ENCODE measurements around the gene CNR1. TPM values are rescaled to one million over a fixed set of nuclear protein-coding genes. Genes with fewer than 3 reads are reported as not detected.

Gene CNR1
- total RNA-seq, 4 donors from 2014 or later: 6.4 to 16.1 (median 9.5) TPM

GRCh38 chr6:88184921-88185320 lies 18.8 kb upstream of the CNR1 start:
- WGBS, 2 donors (ENCODE audit: low coverage in 1 of 2): 84 to 93% methylated on average over 3 to 4 of the region's 4 CpGs
- in situ Hi-C loops (cut with MboI; ENCODE audit: low pct_ligation_motif_present in 1 of 4, low pct_unique_long_range_greater_than_20kb in 1 of 4, low sequenced_read_pairs in 3 of 4) (no loop called here), intact Hi-C loops (cut with DNase I; ENCODE audit: low total_unique reads) (no loop called here)
- H3K9me3 ChIP-seq: no peaks in the 10 kb centered on the region
- H3K4me3 ChIP-seq: no peak overlapping the region
- no peaks in the 10 kb centered on the region for H3K4me1 ChIP-seq
- no peak for TF ChIP-seq CTCF (IDR thresholded peaks at IDR 0.05)
- TF ChIP-seq POLR2AphosphoS5 (IDR thresholded peaks at IDR 0.05): no peak
- TF ChIP-seq POLR2A (IDR thresholded peaks at IDR 0.05): no peak
- TF ChIP-seq EP300 (IDR thresholded peaks at IDR 0.05; ENCODE audit: low read depth): no peak
- H3K36me3 ChIP-seq: no peaks in the 10 kb centered on the region
- H3K27me3 ChIP-seq: no peaks in the 10 kb centered on the region
- no peak overlapping the region for H3K27ac ChIP-seq
- no peak for DNase-seq

GRCh38 chr6:88183471-88183870 lies 17.3 kb upstream of the CNR1 start:
- Histone ChIP-seq H3K4me1 (no peaks in the 10 kb centered on the region), H3K27me3 (no peaks in the 10 kb centered on the region), H3K4me3 (no peak overlapping the region), H3K9me3 (no peaks in the 10 kb centered on the region), H3K36me3 (no peaks in the 10 kb centered on the region), H3K27ac (no peak overlapping the region)
- no peak for DNase-seq
- TF ChIP-seq EP300 (IDR thresholded peaks at IDR 0.05; ENCODE audit: low read depth): no peak
- no peak for TF ChIP-seq POLR2A (IDR thresholded peaks at IDR 0.05)
- no peak for TF ChIP-seq POLR2AphosphoS5 (IDR thresholded peaks at IDR 0.05)
- WGBS, 2 donors (ENCODE audit: low coverage in 1 of 2): 71 to 84% methylated on average over 1 to 2 of the region's 2 CpGs
- intact Hi-C loops (cut with DNase I; ENCODE audit: low total_unique reads) (no loop called here), in situ Hi-C loops (cut with MboI; ENCODE audit: low pct_ligation_motif_present in 1 of 4, low pct_unique_long_range_greater_than_20kb in 1 of 4, low sequenced_read_pairs in 3 of 4) (no loop called here)

GRCh38 chr6:88179692-88180091 lies 13.5 kb upstream of the CNR1 start:
- Histone ChIP-seq H3K27me3 (no peaks in the 10 kb centered on the region), H3K27ac (no peak overlapping the region), H3K9me3 (no peaks in the 10 kb centered on the region), H3K4me3 (no peak overlapping the region), H3K4me1 (no peaks in the 10 kb centered on the region), H3K36me3 (no peaks in the 10 kb centered on the region)
- intact Hi-C loops (cut with DNase I; ENCODE audit: low total_unique reads) (no loop called here), in situ Hi-C loops (cut with MboI; ENCODE audit: low pct_ligation_motif_present in 1 of 4, low pct_unique_long_range_greater_than_20kb in 1 of 4, low sequenced_read_pairs in 3 of 4) (no loop called here)
- no peak for TF ChIP-seq EP300 (IDR thresholded peaks at IDR 0.05; ENCODE audit: low read depth)
- TF ChIP-seq POLR2AphosphoS5 (IDR thresholded peaks at IDR 0.05): no peak
- TF ChIP-seq CTCF (IDR thresholded peaks at IDR 0.05): no peak
- TF ChIP-seq POLR2A (IDR thresholded peaks at IDR 0.05): no peak
- no peak for DNase-seq
- WGBS, 2 donors (ENCODE audit: low coverage in 1 of 2): 12% methylated on average over 1 of the region's 1 CpG; no CpG with 5 or more reads in 1 of the 2 donors

- no peaks in the 10 kb centered on the region for H3K36me3 ChIP-seq
- no peak overlapping the region for H3K27ac ChIP-seq
- H3K27me3 ChIP-seq: no peaks in the 10 kb centered on the region
- TF ChIP-seq POLR2AphosphoS5 (IDR thresholded peaks at IDR 0.05): no peak
- no peak for TF ChIP-seq EP300 (IDR thresholded peaks at IDR 0.05; ENCODE audit: low read depth)
- no peak for TF ChIP-seq CTCF (IDR thresholded peaks at IDR 0.05)
- TF ChIP-seq POLR2A (IDR thresholded peaks at IDR 0.05): no peak
- in situ Hi-C loops (cut with MboI; ENCODE audit: low pct_ligation_motif_present in 1 of 4, low pct_unique_long_range_greater_than_20kb in 1 of 4, low sequenced_read_pairs in 3 of 4): no loop called here
- H3K4me3 ChIP-seq: no peak overlapping the region
- no peaks in the 10 kb centered on the region for H3K9me3 ChIP-seq
- DNase-seq: no peak
- WGBS, 2 donors (ENCODE audit: low coverage in 1 of 2): 29 to 63% methylated on average over 3 of the region's 3 CpGs
- H3K4me1 ChIP-seq: no peaks in the 10 kb centered on the region
- intact Hi-C loops (cut with DNase I; ENCODE audit: low total_unique reads): no loop called here
These were observed 11.9 kb upstream of the CNR1 start for GRCh38 chr6:88177961-88178464.

- Histone ChIP-seq H3K36me3 (no peaks in the 10 kb centered on the region), H3K4me3 (no peak overlapping the region), H3K27ac (no peak overlapping the region), H3K27me3 (peaks cover under 1% of the 10 kb centered on the region), H3K9me3 (no peaks in the 10 kb centered on the region), H3K4me1 (no peaks in the 10 kb centered on the region)
- in situ Hi-C loops (cut with MboI; ENCODE audit: low pct_ligation_motif_present in 1 of 4, low pct_unique_long_range_greater_than_20kb in 1 of 4, low sequenced_read_pairs in 3 of 4): no loop called here
- 78% methylated on average over 4 of the region's 4 CpGs; no CpG with 5 or more reads in 1 of the 2 donors for WGBS, 2 donors (ENCODE audit: low coverage in 1 of 2)
- TF ChIP-seq CTCF (IDR thresholded peaks at IDR 0.05): no peak
- TF ChIP-seq POLR2A (IDR thresholded peaks at IDR 0.05): no peak
- no peak for TF ChIP-seq EP300 (IDR thresholded peaks at IDR 0.05; ENCODE audit: low read depth)
- no peak for TF ChIP-seq POLR2AphosphoS5 (IDR thresholded peaks at IDR 0.05)
- no peak for DNase-seq
- intact Hi-C loops (cut with DNase I; ENCODE audit: low total_unique reads): no loop called here
These were observed 8.8 kb upstream of the CNR1 start for GRCh38 chr6:88174906-88175305.

Measured in transverse colon (tissue), 4 donors.